NCI-H345 (cell line): Measurements from ENCODE around the gene MYO5B.
"Not testable (repeated sequence)": the region's sequence is repeated elsewhere in the genome, so short reads cannot be mapped to it uniquely, and the experiment has no call there.

ENCODE experiments used
- DNase-seq: peaks from one replicate; lab custom pipeline; 2025; lab: John Stamatoyannopoulos, UW

The MYO5B gene

GRCh38 chr18:50097702-50098101, 97.2 kb downstream of the MYO5B start:
- no peak for DNase-seq

DNA sequence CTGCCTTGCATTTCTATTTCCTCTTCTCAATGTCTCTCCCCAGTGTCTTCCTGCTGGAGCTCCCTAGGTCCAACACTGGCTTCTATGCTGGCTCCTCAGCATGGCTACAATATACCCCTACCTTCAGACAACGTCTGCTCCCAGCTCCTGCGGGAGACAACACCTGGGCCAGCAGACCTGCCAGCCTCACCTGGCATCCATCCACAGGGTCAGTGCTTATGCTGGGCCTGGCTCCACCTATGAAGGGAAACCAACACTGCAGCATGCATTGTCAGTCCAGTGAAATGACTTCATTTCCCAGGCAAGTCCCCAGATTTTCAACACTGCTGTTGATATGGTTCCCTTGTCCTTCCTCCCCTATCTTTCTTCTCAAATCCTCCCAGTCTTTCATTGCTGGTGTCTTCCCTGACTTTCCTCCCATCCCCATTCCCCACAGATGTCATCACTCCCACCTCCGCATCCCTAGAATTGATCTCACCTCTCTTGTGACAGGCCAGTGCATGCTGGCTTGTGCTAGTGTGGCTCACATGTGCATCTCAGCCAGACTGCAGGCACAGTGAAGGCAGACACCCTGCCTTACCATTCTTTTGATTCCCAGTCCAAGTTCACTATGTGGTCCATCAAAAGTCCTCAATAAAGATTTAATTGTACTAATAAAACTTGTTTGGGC, 98.0 kb downstream of the MYO5B start:
- no peak for DNase-seq

DNA sequence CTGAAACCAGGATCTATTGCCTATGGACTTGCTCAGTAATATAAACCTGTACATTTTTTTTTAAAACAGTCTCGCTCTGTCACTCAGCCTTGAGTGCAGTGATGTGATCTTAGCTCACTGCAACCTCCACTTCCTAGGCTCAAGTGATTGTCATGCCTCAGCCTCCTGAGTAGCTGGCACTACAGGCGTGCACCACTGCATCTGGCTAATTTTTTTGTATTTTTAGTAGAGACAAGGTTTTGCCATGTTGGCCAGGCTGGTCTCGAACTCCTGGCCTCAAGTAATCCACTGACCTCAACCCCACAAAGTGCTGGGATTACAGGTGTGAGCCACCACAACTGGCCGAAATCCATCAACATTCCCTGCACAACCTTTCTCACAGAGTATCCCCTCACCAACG, 100.2 kb downstream of the MYO5B start:
- DNase-seq, result not testable (repeated sequence)

GRCh38 chr18:50094221-50094773, 100.7 kb downstream of the MYO5B start:
- no peak for DNase-seq

- no peak for DNase-seq
Observed at GRCh38 chr18:50093366-50094064, 101.4 kb downstream of the MYO5B start.

DNA sequence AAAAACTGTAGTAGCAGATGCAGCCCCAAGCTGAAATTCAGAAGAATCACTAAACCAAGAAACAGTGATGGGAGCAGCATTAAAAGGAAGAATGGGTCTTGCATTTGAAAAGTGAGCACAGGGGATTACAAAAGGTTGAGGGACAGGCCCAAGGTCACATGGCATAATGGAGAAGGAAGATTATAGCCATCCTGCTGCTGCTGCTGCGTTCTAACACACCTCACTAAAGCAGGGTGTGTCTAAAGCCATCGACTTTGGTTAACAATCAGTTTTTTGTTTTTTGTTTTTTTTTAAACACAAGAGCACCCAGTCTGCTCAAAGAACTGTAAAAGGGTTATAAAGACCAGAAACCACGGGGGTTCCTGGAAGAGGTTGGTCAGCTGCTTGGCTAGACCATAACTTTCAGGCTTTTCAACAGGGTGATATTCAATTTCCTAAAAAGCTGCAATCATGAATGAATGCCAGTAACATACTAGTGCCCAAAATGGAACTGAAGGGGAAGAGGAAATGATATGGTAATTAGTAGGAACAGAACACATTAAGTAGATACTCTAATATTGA, 102.6 kb downstream of the MYO5B start:
- peak; percentile 18 for DNase-seq

- DNase-seq, result no peak
Observed at GRCh38 chr18:50091509-50092244, 103.3 kb downstream of the MYO5B start.

DNA sequence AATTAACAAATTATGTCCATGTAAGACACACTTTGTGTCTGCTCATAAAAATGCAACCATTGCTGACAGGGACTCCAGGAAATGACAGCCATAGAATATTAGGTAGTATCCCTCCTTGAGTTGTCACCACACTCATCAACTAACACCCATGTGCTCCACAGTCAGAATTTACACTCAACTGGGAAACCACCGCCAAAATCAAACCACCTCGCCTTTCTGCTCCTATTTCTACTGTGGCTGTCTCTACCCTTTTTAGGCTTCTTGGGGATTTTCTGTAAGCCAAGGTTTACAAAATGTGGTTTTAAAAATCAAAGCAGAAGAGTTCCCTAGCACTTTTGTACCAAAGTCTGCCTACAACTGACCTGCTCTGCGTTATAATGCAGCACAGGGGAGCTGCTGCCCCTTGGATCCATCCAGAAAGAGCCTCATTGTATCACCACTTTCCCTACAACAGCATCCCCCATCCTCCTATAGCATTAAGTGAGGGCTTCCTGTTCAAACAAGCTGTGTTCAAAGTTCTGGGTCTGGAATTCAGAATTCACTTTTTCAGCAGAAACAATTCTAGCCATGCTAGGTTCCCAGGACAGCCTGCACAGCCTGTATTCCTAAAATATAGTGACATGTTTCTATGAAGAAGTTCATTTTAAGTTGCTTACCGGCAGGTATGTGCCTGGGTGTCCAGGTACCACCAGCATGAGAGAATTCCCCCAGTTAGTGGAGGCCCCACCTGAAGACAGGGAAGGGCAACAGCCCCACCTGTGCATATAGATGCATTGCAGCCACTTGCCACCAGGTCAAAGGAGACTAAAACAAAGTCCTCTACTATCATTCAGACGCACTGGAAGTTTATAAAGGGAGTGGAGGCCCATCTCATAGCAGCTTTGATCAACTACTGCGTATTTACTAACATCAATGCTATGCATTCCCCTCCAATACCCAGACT, 104.3 kb downstream of the MYO5B start:
- DNase-seq, result no peak

- no peak for DNase-seq
Observed at GRCh38 chr18:50089702-50090101, 105.2 kb downstream of the MYO5B start.

DNA sequence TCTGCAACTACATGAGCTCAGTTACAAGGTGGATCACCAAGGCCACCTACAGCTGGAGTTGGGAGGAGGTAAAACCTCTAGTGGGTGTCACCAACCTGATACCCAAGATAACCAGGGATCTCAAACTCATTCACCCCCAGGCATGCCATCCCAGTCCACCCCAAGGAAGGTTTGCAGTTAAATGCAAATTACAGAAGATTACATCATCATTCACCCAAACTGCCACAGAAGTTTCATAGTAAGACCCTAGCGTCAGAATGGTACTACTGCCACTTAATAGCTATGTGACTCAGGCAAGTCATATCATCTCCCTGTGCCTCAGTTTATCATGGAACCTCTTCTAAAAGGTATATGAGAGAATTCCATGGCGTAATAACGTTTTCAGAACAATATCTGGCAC, 111.2 kb downstream of the MYO5B start:
- no peak for DNase-seq

- peak; percentile 22 for DNase-seq
Observed at GRCh38 chr18:50080932-50081560, 113.9 kb downstream of the MYO5B start.

DNA sequence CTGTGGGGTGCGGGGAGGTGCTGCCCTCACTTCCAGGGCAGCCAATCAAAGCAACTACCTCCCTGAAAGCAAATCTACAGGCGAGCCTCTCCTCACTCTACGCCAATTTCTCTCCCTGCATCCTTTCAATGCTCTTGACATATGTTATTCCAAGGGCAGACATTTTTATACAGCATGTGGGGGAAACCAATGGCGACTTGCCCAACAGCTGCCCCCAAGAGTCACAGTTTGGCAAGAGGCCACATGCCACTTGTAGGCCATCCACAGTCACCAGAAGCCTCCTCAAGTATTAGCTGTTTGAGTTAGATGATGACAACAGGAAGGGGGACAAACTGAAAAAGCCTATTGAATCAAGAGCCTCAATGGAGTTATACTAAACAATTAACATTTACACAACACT, 114.6 kb downstream of the MYO5B start:
- DNase-seq, result peak; percentile 81

DNA sequence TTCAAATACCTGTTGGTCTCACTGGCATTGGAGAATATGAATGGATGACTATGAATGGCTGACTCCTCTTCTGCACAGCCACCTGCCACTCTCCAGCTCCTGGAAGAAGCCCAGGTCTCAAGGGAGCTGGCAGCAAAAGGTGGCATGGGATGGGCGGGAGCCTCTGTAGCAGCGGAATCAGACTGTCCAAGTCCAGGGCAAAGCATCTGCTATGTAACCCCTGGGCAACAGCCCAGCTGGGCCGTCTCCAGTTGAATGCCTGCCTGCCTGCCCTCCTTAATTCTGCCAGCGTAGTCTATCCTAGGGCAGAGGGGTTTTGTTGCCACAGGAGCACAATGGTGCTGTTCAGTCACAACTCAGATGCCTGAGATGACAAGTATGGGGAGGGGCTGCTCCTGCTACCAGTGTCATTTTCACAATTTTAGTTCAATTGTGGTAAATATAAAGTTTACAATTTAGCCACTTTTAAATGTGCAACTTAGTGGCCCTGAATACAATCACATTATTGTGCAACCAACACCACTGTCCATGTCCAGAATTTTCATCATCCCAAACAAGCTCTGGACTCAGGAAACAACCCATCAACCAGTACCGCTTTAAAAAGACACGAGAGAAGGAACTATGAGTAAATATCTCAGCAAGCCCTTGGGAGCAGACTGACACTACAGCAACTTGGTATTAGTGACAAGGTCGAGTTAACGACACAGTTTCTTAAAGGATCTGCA, 115.2 kb downstream of the MYO5B start:
- peak; percentile 62 for DNase-seq

GRCh38 chr18:50076277-50076676, 118.7 kb downstream of the MYO5B start:
- DNase-seq, result no peak

DNA sequence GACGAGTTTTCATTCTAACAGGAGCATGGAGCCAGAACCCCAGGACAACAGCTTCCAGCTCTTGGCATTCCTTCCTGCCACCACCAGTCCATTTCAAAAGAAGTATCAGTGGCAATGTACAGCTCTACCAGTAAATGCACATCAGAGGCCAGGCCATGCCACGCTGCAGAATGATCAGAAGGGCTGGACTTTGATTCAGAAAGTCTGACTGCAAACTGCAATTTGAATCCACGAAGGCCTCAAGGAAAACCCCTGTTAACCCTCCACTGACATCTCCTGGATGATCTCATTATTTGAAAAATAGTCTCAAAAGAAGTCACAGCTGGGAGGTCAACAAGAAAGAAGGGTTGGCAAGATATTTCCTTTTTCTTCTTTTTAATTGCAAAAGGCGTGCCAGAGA, 119.2 kb downstream of the MYO5B start:
- DNase-seq, result no peak

DNA sequence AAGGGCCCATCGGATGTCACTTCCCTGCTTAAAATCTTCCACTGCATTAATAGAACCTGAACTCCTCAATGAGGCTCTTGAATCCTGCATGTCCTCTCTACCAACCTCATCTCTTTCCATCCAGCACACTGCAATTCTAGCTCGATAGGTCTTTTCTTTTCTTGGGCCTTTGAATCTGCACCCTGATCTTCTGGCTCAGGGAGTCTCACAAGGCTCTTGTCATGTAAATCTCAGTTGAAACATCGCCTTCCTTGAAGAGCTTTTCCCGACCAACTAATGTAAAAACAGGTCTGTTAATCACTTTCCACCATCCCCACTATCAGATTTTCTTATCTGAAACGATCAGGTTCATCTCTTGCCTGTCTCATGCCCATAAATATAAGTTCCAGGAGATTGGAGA, 120.5 kb downstream of the MYO5B start:
- DNase-seq, result no peak

DNA sequence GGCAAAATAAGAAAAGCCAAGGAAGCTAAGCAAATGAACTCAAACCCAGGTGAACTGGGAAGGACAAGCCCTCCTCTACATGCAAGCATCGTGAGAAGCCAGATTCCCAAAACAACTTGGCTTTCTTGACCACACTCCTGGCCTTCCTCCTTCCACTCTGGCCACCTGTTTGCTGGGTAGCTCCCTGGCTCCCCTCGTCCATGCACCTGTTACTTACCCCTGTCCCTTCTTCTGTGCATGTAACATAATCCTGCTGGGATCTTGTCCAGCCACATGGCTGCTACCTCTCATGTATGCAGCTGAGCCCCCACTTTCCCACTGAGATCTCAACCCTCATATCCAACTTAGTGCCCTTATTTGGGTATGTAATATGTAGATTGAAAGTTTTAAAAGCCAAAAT, 121.6 kb downstream of the MYO5B start:
- no peak for DNase-seq

DNA sequence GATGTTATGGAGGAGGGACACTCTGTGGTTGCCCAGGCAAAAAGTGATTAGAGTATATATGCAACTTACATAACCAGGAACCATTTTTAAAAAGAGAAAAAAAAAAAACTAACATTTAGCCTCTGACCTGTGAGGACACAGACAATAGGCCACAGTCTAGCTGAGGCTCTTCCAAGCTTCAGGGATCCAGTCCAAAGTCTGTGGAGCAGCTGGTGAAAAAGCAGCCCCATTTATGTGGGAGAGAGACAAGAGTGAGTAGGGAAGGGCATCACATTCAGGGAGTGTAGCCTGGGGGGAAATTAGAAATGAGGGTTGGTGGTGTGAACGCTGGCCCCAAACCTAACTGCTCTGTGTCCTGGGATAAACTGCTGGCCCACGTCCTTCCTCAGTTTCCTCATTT, 122.8 kb downstream of the MYO5B start:
- no peak for DNase-seq

DNA sequence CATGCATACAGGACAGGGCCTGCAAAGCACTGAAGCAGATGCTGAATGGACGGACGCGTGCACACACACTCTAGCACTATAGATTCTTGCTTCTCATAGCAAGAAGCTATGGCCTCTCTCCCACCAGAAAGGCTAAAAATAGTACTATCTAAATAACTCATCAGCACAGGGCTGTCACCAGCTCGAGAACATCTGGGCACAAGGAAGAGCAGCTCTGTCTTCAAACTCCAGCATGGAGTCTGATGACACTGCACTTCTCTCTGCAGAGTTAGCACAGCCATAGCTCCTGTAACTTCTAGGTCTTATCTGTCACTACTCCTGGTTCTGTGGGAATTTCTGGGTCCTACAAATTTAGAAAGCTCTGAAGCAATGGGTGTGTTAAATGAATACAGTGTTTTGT, 123.5 kb downstream of the MYO5B start:
- no peak for DNase-seq

DNA sequence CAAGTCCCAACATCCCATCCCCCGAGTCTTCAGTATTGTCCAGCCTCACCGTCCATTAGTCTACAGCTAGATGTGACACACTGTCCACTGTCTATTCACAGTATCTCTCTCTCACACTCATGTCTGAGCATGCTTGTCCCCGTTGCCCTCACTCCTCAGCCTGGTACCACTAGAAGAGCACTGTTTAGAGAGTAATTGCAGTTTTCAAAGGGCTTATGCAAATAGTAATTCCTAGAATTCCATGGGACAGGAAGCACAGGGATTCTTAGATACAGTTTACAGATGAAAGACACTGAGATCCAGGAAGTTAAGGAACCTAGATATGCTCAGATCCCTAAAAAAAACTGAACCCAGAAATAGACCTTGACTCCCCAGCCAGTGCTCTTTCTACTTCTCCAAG, 125.5 kb downstream of the MYO5B start:
- DNase-seq, result no peak
